NCI-H526 treated with DMSO at 0.1 percent for 48 hours (cell line): ENCODE measurements around the gene HPS4.

Experiments
- DNase-seq: peaks from one replicate; lab custom pipeline; 2025; lab: John Stamatoyannopoulos, UW

Gene HPS4

DNA sequence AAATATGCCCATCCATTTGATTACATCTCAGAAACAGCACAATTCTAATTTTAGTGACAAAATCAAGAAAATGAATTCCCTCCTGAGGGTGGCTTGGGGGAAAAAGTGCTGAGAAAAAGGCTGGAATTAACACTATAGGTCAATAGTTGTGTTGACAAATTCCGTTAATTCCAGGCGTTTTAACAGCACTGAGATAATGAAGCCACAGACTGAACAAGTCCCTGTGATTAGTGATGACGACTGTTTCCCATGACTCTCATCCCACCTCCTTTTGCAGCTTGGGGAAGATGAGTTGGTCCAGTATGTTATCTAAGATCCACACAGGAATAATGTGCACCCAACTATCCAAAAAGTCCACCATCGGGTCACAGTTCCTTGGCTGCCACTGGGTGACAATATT lies 12.9 kb upstream of the HPS4 start:
- no peak for DNase-seq

DNA sequence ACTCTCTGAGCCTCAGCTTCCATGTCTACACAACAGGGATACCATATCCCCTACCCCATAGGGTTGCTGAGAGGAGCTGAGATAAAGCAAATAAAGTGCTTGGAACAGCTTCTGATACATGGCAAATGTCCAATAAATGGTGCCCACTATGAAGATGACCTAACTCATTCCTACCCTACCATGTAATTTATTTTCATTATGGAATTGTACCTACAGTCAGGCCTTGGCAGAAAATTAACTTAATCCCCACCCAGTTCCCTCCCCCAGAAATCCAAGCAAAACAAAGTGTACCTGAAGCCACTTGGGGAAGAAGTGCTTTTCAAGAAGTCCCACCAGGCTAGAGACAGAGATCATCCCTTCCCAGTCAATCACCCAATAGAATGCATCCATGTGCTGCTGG lies 10.9 kb upstream of the HPS4 start:
- no peak for DNase-seq

DNA sequence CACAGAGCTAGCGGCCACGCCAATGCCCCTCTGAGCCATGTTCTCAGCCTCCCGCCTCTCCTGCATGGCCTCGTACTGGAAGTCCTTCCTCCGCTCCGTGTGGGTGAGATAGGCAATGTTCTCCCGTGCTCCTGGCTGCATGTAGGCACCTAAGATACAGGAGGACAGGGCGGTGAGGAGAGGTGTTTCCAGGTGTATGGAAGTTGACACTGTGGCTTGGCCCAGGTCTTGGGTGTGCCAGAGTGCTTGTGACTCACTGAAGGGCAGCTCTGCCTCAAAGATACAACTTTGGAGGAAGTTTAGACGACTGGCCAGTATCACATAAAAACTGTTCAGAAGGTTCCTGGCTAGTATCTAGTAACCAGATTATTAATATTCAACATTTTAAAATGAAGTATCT lies 8.6 kb upstream of the HPS4 start:
- no peak for DNase-seq

DNA sequence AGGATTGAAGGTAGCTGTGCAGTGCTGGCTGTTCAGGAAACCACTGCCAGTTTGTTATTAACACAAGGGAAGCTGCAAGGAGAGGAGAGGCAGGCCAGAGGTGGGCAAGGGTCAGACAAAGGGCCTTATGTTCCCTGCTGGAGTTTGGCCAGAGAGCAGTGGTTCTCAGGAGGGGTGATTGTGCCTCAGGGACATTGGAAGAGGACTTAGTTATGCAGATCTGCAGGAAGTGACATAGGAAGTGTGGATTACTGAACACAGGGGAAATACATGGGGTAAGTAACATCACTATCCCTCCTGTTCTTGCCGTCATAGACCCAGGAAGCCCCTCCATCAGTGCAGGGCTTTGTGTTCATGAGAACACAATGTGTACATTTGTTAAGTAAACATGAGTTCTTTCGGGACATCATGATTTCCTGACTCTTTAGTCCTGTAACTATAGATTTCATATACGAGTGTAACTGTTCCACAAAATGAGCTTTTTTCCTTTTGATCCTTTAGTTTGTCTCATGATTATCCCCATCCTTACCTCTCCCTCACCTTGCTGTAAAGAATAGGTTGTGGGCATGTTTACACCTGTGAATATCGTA lies 6.0 kb upstream of the HPS4 start:
- no peak for DNase-seq

DNA sequence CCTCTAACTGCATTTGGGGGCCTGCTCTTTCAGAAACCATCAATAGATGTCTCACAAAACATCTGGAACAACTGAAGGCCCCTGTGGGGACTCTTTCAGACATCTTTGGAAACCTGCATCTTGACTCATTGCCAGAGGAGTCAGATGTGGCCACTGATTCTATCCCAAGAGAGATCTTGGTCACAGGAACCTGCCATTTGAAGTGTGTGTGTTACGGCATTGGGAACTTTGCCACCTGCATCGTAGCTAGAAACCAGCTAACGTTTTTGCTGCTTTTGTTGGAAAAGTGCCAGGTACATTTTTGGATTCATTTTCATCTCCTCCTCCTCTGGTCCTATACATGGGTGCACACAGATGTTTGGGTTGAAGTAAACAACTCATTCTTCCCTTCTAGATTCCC lies 4.4 kb upstream of the HPS4 start:
- DNase-seq: no peak

DNA sequence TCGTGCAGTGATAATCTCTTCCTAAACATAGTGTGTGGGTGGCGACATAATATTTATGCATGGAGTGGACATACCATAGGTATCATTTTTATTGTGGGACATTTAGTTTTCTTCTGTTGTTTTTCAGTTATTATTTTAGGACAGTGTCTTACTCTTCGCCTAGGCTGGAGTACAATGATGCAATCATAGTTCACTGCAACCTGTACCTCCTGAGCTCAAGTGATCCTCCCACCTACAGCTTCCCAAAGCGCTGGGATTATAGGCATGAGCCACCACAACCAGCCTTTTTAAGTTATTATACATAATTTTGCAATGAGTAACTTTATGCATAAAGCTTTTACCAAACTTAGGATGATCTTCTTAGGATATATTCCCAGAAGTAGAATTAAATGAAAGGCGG lies 2.8 kb upstream of the HPS4 start:
- no peak for DNase-seq

DNA sequence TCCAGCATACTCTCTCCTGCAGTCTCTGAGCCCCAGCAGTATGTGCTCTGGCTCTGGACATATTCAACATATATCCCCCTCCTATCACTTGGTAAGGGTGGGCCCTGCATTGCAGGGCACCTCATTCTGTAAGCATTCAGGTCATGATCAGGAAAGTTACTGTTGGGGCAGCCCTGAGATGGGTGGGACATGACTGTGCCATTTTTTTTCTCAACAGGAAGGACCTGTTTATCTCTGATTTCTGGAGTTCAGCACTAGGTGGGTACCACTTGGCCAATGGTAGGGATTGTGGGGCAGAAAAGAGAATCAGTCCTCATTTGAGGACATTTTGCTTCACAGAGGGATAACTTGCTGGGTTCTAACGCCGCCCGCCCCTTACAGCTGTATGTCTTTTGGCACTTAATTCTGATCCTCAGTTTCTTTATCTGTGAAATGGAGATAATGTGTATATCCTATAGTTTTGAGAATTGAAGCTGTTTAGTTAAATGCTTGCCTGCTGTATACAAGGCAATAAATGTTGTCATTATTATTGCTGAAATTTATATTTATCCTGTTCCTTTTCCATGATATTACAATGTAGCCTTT lies 2.3 kb upstream of the HPS4 start:
- no peak for DNase-seq

DNA sequence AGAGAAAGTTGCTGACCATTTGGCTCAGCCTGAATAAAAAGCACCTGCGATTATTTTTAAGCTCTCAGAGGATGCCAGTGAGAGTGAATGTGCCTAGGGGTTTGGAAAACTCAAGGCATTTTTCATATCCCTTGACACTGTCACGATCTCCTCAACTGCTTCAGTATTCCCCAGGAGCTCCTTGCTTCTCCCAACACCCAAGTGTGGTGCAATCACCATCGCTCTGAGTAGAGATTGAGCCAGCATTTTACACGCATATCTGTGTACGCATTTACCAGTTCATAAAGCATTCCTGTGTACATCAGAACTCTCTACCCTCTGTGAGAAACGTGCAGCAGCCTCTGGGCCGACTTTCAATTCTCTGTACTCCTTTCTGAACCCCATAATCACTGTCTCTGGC lies 1.4 kb upstream of the HPS4 start:
- DNase-seq: no peak

DNA sequence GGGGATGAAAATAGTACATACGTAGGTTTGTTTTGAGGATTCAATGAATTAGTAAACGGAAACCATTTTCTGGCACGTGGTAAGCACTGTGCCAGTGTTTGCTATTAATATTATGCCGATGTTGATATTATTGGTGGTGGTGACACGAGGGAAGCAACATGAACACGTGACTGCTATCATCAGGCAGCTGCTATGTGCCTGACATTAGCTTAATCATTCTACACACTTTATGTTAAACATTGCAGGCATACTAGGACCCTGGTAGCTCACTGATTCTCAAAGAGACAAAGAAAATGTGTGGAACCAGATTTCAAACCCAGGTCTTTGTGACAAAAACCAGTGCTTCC lies 750 bp upstream of the HPS4 start:
- no peak for DNase-seq

DNA sequence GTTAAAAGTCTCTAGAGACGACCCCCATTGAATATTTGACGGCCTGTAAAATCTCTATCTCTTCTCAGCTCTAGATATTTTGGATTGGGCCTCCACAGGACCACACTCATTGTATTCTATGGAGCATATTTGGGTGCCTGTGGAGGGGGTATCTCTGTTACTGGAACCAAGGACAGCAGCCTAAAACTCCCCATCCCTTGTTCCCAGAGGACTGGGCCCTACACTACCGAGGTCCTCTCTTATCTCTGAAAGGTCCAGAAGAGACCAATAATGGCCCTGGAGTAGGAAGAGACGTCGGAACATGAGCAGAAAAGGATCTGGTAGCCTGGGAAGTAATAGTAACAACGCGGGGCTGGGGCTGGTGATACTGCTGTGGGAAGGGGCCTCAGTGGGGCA lies 542 bp downstream of the HPS4 start:
- no peak for DNase-seq

DNA sequence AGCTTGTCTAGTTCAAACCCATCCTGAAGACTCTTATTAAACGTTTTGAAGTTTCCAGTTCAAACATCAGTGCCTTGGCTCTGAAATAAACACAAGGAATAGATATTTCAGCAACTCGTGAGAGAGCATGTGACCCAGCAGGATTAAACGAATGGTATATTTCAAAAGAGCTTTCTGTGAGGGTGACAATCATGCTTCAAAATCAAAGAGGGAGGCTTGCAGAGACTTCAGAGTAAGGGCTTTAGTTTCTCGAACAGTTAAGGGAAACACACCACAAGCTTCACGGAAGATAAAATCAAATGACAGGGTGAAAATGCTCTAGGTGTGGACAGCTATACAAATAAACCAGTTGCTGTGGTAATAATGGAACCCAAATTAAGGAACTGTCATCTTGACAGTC lies 1.4 kb downstream of the HPS4 start:
- DNase-seq: no peak

DNA sequence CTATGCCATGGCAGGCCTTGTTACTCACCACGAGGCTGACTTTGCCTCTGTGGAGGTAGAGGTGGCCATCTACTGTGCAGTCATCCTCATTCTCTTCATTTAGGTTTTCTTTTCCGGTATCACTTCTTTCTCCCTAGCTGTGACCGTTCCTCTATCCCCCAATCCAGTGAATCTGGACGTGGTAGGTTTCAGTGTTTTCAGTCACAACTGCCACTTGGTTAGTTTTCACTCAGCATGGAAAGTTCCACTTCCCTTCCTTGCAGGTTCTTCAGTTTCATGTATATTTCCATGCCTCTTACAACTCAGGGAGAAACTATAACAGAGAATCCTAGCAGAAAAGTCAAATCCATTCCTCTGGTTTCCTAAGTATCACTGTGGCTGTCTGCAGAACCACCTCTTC lies 1.9 kb downstream of the HPS4 start:
- DNase-seq: no peak

DNA sequence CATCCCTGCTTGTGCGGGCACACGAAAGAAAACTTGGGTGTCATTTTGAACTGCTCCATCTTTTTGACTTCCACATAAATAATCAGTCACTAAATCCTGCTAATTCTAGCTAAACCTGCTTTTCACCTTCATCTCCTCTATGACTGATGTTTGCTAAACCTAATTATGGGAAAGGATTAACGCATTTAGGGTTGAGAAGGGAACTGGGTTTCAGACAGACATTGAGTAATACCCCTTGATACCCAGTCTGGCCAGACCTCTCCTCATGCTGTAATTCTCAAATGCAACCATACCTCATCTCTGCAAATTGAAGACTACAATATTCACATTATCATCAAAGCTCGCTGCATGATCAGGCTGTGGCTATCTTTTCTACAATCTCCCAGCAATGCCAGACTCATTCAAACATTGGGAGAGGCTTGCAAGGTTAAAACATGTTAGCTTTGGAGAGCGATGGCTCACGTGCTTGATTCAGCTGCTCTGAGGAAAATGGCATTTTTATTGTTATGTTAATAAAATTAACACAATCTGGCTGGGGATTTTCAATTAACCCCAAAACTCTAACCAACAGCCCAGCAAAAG lies 2.4 kb downstream of the HPS4 start:
- DNase-seq: no peak

DNA sequence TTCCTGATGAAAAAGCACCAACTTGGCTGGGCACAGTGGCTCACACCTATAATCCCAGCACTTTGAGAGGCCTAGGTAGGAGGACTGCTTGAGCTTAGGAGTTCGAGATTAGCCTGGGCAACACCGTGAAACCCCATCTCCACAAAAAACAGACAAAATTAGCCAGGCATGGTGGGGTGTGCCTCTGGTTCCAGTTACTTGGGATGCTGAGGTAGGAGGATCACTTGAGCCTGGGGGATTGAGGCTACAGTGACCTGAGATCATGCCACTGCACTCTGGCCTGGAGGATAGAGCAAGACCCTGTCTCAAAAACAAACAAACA lies 3.0 kb downstream of the HPS4 start:
- no peak for DNase-seq

DNA sequence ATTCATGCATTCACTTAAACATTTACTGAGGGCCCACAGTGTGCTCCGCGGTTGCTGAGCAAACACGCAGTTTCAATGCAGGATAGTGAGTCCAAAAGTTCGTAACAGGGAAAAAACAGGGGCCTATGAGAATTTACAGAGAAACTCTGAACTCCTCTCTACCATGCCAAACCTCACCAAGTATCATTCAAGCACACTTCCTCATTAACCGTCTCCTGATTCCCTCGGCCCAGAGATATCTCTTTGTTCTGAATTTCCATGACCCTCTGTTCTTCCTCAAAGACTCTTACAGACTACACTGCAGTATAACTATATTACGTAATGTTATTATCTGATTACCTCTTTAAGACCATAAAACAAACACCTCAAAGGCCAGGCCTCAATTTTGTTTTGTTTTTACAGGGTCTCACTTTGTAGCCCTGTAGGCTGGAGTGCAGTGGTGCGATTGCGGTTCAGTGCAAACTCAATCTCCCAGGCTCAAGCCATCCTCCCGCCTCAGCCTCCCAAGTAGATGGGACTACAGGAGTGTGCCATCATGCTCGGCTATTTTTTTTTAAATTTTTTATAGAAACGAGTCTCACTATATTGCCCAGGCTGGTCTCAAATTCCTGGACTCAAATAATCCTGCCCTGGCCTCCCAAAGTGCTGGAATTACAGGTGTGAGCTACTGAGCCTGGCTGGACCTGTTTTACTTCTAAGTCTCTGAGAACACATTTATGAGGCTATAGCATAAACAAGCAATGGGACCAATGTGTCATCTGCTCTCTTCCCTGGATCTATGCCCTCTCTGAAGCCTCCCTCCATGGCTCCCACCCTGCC lies 3.6 kb downstream of the HPS4 start:
- DNase-seq: no peak

DNA sequence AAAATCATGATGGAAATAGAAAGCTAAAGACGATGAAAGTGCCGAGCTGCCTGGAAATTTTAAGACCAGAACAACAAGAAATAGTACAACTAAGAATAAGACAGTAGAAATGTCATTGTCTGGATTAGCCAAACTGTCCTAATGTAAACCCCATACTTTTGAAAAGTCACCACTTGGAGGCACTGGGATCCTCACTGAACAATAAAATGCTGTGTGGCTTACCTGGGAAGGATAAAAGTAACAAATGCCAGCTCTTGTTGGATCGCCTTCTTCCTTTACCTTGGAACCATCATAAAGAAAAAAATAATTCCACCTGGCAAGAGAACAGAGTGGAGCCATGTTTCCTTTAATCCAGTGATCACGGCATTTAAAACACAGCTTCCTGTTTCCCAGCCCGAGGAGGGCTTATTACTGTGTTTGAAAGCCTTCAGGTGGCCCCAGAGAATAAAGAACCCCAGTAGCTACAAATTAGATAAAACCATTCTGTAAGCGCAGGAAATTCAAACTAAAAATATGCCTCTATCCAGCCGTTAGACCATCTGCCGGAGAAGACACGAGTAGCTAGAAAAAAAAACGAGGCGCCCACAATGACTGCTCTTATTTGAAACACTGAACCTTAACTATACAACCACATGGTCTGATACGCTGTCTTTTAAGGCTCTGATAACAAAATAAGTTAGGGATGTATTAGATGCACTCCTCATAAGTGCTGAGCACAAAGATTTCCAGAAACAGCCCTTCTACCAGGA lies 4.4 kb downstream of the HPS4 start:
- DNase-seq: no peak

DNA sequence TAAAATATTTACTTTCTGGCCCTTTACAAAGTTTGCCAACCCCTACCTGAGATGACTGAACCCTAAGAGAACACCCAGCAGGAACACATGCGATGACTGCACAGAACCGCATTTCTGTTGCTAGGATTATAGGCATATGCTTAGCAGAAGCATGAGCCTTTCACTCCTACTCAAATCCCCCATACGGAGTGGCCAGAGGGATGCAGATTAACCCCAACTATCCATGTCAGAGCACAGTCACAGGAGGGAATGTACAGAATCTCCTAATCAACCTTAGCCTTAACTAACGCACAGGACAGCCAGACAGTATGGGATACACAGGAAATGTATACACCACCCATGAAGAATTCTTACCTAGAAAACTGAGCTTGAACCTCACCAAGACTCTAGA lies 6.2 kb downstream of the HPS4 start:
- no peak for DNase-seq

DNA sequence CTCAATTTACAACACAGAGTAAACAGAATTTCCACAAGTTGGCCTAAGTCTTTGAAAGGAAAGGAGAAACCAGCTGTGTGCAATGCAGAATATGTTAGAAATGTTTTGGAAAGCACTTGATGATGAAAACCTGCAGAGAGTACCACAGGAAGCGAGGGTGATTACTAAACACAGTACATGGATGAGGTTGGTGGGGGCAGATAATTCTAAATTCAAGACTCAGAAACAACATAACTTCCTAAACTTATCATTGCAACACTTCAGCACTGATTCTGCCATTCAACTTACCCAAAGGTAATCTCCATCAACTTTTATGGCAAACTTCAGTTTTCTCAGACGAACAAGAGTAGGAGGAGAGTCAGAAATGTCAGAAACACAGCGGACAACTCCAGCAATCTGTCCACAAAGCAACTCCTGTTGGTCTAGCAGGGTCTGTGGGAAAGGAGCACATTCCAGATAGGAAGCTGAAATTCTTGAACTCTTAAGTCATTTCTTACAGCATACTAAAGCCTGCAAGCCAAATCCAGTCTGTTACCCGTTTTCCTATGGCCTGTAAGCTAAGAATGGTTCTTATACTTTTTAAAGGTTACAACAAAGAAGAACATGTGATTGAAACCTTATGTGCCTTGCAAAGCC lies 6.8 kb downstream of the HPS4 start:
- no peak for DNase-seq

DNA sequence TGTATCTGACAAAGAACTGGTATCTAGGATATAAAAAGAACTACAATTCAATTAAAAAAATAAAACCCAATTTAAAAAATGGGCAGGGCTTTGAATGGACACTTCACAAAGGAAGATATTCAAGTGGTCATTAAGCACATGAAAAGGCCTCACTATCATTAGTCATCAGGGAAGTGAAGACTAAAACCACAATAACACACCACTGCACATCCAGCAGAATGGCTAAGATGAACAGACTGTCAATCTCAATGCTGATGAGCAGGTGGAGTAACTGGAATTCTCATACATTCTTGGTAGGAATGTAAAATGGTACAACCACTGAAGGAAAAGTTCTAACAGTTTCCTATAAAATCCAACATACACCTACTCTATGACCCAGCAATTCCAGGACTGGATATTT lies 8.9 kb downstream of the HPS4 start:
- DNase-seq: no peak

DNA sequence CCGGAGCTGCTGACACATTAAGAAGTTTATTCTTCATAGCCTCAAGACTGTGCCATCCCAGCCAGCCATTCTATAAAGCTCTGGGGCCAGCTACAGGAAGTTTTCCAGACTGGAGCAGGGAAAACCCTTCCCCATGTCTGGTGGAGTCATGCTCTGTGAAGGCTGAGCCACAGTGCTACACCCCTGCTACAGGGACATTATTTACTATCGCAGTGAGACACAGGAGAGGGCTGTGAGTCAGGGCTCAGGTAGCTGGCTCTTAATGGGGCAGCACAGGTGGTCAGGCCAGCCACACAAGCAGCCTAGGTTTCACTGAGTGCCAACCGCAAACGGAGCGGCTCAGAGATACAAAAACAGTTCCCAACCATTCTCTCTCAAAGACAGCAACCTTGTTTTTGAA lies 12.1 kb downstream of the HPS4 start:
- no peak for DNase-seq

DNA sequence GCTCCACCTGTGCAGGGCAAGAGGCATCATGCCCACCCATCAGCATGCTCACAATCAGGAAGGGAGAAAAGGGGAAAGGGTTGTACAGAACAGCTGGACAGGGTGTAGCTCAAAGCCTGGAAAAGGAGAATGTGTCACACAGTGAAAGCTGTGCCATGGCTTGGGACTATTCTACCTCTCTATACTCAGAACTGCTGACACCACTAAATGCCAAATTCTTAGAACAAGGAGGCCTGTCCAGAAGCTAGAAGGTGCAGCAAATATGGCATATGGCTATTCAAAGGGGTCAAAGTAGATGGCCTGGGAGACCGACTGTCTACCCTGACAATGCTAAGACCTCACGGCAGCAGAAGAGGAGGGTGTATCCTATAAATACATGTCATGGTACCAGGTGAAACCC lies 12.8 kb downstream of the HPS4 start:
- DNase-seq: no peak

DNA sequence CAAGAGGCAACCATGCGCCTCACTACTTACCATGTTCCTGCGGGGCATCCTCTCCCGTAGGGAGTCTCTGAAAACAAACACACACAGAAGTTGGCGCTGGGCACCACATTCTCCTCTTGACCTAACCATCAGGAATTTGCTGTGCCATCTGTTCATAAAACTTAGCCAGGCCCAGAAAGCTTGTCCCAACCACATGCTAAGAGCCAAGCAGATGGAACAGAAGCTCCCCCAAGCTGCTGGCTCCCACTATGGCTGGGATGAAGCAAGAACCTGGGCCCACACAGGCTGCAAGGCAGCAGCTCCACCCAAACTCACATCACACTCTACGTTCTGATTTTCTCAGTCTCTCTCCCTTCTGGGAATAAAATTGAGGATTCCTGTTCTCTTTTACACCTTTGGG lies 17.4 kb downstream of the HPS4 start:
- DNase-seq: no peak

DNA sequence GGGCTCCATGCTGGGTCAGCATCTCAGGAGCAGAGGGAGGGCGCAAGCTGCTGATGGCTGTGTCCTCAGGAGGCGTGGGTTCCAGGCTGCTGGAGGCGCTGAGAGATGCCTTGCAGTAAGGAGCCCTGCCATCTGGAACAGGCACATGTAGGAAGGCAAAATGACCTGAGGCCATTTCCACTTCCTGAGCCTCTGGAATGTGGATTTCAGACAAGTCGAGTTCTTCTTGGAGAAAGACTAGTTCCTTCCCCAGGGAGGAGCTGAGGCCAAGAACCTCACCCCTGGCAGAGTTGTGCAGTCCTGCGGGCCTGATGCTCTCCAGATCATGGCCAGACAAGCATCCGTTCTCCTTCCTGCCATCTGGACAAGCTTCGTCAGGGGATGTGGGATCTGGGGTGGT lies 19.3 kb downstream of the HPS4 start:
- DNase-seq: no peak
